GDM1 (cell line): ENCODE results near the gene SLC25A26.

Experiments
- DNase-seq: peaks from one replicate; lab custom pipeline; 2025; lab: John Stamatoyannopoulos, UW

Gene SLC25A26

DNA sequence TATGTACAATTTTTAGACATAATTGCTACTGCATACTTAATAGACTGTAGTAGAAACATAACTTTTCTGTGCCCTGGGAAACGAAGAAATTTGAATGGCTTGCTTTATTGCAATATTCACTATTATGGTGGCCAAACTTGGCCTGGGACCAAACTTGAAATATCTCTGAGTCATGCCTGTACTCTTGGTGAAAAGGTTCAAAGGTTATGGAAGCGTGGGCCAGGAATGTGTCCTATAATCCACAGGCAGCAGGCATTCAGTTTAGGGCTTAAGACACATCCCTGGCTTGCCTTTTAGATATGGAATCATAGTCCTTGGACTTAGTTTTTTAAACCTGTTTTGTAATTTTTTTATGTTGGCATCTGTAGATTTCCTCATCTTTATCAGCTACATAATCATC is 155.8 kb downstream of the SLC25A26 start:
- no peak for DNase-seq

DNA sequence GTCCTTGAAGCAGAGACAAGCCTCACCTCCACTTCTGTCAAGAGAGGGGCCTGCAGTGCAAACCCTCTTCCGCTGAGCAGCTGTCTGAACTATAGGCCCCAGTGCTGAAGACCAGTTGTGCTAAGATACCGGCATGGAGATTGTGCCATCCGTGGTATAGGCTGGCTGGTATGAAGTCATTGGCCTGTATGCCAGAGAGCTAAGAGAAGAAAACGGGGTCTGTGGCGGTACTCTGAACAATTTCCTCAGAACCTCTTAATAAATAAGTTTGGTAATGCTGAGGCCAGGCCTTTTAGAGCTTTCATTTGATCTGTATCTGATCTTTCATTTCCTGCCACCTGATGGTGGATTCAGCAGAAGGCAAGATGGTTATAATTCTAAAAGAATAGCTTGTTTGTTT is 157.0 kb downstream of the SLC25A26 start:
- no peak for DNase-seq

DNA sequence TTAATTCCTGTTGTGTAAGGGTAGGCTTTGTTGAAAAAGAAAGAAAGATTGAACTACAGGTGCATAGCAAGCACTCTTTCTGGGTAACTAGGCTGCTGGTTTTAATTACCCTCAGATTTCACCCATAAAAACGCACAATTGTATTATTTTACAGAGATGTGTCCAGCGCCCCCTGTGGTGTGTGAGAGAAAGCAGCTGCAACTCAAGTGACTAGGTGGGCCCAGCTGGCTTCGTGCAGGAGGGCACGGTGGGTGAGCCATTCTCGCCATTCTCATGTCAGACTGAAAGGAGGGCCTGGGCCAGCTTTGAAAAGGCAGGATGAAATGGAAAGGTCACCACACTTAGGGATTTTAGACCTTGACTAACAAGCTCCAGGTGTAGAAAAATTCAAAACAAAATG is 157.5 kb downstream of the SLC25A26 start:
- DNase-seq = no peak

DNA sequence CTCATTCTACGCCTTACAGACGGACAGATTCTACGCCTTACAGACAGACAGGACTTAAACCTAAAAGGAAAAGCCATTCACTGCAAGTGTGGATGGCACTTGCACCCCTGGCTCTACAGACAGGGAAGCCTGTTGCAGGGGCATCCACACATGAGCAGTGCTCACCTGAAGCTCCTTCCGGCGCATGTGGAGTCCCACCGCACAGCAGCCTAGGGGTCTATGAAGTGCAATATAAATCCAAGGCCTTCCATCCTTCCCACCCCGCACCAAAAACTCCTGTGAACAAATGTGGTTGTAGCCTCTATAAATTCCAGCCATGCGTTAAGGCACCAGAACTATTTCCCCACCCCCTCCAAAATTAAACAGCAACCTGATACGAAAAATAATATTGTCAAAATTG is 158.8 kb downstream of the SLC25A26 start:
- DNase-seq = no peak

DNA sequence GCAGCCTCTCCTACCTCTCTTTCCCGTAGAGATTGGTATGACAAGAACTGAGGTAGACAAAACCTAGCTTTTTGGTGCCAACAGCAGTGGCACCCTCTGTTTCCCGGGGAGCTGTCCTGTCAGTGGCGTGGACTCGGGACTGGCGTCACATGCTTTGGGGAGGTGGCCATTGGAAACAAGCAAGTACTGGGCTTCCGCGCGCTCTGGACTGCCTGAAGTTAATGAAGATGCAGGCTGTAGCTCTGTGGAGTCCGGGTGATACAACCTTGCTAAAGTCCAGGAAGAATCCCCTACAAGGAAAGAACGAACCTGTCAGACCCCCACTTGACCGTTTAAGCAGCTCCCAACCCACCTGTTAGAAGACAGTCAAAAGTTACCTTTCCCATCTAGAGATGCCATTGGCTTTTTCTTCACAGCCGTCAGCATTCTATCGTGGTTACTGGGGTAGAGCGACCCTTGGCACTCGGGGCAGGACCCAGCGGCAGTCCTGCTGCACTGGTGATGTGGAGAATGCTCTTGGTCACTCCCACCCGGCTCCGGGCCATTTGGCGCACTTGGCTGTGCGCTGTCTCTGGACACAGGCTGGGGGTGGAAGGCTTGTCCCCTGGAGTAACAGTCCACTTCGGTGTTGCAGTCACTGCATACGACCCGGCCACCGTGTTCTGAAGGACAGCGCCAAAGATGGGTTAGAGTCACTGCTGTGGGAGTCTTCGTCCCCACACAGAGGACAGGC is 159.6 kb downstream of the SLC25A26 start:
- no peak for DNase-seq

DNA sequence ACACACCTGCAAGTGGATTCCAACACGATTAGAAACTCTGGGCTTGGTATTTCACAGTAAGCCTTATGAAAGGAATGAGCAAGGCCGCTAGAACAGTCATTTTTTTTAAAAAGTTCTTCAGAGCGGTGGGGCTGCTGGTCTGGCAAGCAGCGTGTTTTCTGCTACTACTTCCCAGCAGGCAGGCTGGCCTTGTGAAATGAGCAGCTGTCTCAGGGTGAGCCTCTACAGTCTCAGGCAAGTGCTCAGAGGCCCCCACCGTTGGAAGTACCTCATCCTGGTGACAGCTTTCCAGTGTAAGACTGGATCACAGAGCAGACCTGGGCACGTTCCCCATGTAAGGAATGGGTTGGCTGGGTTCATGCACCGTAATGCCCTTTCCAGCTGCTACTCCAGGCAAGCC is 160.8 kb downstream of the SLC25A26 start:
- no peak for DNase-seq

DNA sequence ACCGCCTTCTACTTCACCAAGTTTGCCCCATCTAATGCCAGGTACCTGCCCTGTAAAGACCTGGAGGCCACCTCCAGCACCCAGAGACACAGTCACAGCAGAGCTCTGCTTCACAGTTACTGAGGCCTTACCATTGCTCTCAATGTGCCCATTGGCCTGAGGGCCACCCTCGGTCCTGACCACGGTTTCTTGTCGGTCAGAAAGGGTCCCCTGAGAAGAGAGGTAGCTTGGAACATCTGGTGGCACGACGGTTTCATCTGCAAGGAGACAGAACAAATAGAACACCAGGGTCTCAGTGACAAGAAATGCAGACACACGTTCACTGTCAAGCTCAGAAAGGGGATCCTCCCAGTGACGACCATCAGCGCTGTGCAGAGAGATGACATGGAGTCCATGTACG is 161.3 kb downstream of the SLC25A26 start:
- DNase-seq = no peak

DNA sequence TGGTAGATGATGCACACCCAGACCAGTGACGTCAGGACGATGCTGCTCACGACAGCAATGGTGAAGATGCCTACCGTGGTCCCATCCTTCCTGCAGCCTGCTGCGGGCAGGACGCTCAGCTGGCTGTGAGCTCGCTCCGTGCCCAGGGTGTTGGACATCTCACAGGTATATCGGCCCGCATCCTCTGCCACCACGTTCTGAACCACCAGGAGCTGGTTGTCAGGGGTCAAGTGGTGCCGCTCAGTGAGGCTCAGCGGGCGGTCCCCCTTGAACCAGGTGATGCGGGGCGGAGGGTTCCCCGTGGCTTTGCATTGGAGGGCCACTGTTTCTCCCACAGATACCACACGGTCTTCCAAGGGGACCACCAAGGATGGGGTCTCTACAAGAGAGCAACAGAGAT is 162.2 kb downstream of the SLC25A26 start:
- DNase-seq = no peak

DNA sequence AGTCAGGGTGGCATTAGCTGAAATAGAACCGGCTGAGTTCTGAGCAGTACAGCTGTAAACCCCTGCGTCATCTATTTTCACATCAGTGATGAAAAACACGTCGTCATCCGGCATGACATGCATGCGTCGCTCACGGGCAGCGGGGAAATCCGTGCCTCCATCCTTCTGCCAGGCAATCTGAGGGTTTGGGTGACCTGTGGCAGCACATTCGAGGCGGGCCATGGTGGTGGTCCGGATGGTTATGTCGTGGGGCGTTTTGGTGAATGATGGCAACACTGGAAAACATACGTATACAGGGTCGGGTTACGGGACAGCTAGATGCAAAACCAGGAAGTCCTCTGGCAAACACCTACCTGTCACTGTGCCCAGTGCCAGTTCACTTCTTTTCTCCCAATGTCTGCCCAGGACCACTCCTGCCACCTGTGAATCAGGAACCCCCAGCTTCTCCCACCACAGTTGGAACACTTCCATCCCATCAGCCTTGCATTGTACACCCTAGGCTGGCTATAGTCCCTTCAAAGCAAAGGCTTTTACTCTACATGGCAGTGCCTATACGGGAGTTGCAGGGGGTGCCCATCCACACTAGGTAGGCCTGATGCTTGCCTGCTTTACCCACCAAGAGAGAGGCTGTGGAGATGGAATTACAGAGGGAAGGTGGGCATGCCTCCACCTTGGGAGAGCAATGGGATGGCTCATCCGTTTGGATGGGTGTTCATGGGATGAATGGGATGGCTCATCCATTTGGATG is 163.4 kb downstream of the SLC25A26 start:
- DNase-seq = no peak

DNA sequence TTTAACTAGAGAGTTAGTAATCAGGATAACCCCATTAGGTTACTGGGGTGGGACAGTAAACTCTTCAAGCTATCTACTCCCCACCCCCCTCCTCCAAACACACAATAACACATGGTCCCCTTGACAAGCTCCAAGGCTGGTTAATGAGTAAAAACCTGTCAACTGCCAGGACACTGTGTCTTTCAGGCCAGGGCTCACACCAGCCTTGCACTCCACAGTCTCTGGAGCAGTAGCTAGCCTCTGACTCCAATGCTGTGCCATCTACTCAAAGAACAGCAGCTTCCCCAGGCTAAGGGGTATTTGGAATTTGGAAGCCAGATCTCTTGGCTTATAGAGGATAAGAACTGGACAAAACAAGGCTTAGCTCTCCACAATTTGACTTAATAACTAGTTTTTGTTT is 164.3 kb downstream of the SLC25A26 start:
- no peak for DNase-seq

DNA sequence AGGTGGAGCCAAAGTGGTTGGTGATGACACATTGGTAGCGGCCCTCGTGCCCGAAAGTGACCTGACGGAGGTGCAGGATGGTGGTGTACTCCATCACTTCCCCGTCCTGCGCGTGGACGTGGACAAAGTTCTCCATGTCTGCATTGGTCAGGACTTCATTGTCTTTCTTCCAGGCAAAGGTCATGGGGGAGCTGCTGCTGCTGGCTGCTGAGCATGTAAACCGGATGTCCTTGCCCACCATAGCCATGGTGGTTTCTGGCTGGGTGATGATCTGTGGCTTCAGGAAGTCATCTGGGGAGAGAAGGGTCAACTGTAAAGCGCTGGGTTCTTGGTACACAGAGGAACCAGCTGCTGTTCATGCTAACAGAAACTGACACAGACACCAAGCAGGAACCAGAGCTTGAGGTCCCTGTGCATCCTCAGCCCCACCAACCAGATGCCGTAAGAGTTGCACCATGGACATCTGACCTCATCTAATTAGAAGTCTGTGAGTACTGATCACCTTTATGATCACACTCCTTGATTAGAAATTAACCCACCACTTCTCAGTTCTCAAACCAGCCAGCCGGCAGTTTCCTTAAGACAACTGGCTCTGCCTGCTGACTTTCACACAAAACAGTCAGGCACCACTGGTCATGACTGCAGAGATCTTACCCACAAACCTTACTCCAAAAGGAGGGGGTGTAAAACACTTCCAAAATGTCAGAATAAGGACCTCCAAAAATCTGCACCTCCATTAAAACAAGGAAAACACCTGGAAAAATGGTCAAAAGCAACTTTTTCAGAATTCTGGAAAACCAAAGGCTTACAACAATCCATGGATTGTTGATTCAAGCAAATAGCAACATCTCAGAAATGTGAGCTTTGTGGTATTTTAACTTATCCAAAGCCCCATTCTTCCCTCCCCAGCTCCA is 165.5 kb downstream of the SLC25A26 start:
- no peak for DNase-seq

DNA sequence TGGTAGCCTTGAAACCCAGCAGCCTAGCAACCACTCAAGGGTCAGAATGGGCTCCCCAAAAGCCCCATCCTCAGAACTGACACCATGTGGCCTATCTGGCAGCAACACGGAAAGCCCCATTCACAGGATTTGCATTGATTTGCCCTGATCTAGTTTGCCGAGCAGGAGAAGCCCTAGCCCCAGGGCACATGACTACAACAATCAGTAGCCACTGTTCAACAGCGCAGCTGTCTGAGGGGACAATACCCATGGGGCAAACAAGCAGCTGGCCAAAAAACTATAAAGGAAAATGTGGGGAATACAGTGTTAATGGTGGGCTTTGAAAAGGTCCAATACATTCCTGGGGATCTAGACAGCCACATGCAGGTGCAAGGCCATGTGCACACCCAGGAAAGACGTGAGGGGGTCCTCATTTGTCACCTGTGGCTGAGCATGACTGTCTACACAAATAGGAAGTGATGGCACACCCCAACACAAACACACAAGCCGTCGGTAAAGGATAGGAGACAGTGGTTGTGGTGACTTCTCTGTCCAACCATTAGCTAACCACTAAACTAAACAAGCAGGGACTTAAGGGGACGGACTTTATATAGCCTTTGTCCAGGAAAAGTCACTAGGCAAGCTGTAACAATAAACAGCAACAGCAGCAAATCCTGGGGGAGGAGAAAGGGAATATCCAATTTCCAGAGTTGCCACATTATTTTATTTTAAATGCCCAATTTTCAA is 166.3 kb downstream of the SLC25A26 start:
- no peak for DNase-seq

DNA sequence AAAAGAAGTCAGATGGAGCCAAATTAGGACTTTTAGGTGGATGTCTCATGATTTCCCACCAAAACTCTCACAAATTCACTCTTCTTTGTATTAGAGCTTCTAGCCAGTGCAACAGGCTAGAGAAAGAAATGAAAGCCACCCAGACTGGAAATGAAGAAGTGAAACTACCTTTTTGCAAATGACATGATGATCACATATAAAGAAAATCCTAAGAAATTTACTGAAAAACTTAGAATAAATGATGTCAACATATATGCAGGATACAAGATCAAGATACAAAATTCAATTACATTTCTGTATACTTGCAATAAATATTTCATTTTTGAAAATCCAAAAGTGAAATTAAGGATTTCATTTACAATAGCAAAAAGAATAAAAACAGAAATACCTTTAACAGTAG is 169.2 kb downstream of the SLC25A26 start:
- DNase-seq = no peak

DNA sequence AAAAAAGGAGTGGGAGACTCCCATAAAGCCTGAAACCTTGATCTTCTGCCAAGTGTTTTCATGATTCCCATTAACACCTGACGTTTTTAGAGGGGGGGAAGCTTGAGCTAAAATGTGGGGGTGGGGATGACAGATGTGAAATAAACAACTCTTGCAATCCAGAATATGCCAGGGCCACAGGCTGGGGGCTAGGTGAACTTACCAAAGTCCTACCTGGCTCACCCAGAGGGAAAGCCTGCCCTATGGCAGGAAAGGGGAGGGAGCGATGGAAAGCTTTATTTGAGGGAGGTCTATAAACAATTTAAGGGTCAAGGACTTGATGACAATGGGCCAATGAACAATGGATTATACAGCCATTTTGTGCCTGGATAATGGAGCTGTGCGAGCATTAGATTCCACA is 171.7 kb downstream of the SLC25A26 start:
- no peak for DNase-seq

DNA sequence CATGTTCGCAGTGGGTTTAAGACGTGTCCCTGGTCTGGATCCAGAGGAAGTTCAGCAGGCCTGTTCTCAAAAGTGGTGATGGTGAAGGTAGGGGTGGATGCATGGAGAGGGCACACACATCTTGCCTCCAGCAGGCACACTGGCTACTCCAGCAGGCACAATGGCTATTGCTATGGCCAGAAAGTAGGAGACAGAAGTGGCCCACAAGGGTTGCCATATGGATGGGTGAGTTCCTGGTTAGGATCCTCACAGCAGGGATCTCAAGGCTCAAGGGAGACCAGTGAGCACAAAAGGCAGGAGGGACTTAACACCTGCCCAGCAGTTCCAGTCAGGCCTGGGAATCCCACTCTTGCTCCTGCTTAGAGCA is 172.1 kb downstream of the SLC25A26 start:
- no peak for DNase-seq

DNA sequence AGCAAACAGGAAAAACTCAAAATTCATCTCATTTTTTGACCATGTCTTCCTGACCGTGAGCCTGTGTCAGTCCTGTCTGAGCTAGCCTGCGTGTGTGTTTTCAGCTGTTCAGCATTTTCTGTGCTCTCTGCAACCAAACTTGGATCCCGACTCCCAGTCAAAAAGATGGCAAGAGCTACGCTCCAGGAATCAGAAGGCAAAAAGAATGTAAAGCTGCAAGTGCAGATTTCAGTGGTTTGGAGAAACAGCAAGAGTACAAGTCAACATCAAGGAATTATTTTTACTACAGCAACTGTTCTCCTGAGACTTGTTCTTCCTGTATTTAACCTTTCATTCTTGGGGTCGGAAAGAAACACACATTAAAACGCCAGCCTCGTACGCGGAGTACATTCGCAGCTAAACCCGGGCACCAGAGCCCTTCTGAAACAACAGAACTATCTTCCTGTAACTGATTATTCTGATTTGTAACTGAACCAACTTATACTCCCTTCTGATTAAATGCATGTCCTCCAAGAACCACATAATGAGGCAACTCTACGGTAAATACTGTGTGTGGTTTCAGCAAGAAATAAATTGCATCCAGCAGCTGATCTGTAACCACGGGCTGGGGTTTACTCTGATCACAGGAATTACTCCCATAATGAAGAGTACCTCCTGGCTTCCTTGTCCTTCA is 172.7 kb downstream of the SLC25A26 start:
- no peak for DNase-seq

DNA sequence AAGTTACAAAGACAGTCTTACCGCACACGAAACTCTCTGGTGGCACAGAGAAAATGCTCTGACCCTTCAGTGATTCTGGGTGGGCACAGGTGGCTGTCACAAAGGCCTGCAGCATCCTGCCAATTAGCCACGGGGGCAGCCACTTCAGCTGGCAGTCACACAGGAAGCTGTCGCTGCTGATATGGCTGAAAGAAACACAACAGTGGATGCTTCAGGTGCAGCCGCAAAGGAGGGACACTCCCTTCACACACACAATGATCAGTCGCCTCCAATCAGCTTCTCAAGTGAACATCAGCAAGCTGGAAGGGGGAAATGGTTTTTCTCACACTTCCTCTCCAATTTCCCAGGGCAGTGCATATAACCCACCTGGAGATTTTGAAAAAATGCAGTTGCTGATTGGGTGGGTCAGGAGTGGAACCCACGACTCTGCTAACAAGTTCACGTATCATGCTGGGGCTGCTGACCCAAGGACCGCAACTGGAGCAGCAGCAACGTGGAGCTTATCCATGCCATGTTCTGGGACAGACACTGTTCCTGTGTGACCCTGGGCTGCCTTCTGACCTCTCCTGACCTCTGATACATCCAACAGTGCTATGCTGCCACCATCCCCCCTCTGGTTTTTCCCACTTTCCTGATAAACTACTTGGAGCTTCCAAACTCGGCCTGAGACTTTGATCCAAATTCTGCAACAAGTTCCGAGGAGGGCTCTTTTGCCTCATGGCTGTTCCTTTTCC is 173.4 kb downstream of the SLC25A26 start:
- no peak for DNase-seq

DNA sequence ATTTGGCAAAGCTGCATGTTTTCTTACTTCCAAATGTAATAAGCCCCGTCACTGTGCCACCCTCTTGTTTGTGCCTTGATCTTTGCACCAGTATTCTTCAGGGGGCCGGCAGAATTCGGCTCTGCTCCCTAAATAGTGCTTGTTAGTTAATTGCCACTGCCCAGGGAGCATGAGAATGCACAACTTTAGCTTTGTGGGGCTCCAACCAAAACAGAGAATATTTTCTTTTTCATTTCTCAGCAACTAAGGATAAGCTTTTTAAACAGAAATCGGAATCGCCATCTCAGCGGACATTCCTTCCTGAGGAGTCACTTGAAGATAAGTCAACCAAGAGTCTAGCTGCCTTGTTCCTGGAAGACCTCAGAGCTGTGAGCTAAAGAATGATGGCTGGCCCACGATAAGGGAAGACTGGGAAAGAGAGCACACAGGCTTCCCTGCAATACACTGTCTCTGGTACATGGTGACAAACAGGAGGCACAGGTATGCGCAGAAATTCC is 174.0 kb downstream of the SLC25A26 start:
- no peak for DNase-seq

DNA sequence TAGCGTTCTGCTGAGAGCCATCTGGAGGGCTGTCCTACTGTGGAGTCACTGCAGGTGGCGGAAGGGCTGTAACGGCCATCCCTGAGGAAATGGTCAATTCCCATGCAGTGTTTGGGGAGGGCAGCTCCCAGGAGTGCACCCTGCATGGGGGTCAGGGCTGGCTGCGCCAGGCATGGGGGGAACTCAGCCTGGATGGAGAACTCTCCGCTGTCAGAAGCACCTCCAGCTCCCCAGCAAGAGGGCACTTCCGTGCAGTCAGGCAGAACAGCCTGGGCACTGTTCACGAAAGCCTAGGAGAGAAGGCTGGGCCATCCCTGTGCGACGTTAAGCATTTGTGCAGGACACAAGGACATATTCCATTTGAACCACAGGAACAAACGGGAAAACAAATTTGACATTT is 174.8 kb downstream of the SLC25A26 start:
- DNase-seq = no peak

DNA sequence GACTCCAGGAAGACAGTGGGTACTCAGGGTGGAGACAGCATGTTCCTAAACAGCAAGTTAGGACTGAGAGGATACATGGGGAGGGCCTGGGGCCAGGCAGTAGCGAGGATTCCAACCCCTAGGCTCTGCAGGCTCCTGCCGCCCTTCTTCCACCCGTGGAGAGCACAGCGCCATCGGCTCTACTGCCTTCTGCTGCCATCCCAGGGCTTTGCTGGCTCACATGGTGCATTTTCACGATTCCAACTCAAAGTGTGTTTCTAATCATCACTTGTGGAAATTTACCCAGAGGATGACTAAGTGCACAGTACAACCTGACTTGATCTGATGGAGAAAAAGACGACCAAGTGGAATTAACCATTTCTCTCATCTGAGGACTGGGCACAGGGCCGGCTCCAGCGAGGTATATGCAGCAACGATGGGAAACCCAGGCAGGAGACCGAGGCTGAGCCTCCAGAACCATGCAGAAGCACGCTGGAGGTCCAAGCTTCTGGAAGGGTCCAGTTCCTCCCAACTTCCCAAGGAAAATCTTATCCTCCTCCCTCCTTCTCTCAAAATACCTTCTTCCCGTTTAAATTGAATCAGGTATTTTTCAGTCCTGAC is 175.5 kb downstream of the SLC25A26 start:
- DNase-seq = no peak
